ENCODE data around the gene SETBP1. TPM values are rescaled to one million over a fixed set of nuclear protein-coding genes. Genes with fewer than 3 reads are reported as not detected.
A peak's percentile ranks its signal among the peaks of the same experiment; 100 is the strongest.

Gene SETBP1
- polyA plus RNA-seq, 1 donor from 2014 or later, result 16.8 TPM

DNA sequence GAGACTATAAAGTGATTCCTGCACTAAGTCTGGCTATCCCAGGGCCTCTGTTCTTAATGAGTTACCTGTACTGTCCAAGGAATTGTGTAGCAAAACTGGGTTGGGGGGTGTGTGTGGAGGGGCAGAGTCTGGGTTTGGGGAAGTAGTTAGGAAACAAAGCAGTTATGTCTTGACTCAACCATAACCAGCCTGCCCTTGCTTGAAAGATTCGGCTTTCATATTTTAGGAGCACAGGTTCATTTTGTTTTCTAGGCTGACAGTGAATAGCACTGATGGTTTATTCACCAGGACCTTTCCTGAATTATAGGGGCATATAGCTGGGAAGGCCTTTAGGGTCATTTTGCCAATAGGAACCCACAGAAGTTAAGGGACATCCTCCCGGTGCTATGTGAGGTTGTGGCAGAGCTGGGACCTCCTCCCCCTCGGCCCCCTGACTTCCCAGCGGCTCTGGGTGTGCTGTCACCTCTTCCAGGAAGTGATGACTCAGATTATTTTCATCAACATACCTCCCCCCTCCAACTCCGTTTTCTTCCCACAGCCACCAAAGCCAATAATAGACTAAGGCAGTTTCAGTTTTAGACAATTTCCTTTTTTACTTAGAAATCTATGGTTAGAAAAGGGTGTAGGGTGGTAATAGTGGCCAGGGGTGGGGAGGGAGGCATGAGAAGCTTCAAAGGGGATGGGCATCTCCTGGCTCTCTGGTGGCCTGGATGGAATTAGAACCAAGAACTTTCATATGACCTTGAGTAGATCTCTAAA, 44.8 kb downstream of the SETBP1 start:
- Mint-ChIP-seq H3K36me3 (peaks cover 4% of the 10 kb centered on the region), H3K4me1 (peaks cover 70 to 92% (median 92%) of the 10 kb centered on the region in 3 donors), H3K9me3 (no peaks in the 10 kb centered on the region), H3K4me3 (peak overlapping the region; percentile 47 to 89 (median 64)), H3K27me3 (no peaks in the 10 kb centered on the region), H3K27ac (peak overlapping the region; percentile 92 to 97 (median 93))

DNA sequence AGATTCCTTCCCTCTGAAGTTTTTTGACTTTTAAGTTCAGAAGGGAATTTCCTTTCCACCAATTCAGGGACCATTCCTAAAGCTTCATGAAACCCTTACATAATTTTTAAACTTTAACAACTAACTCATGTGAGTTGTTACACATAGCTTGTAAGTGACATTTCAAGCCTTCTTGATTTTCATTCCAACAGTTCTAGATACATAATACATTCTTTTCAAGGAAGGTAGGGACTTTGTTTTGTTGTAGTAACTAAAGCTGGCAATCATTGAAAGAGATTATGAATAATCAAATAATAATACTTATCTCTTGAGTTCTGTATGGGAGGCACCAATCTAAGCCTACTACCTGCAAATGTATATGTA, 45.4 kb downstream of the SETBP1 start:
- H3K4me3 Mint-ChIP-seq, result peak overlapping the region; percentile 47 to 89 (median 64)
- H3K36me3 Mint-ChIP-seq, result peaks cover 4% of the 10 kb centered on the region
- no peaks in the 10 kb centered on the region for H3K27me3 Mint-ChIP-seq
- peak overlapping the region; percentile 92 to 97 (median 93) for H3K27ac Mint-ChIP-seq
- H3K4me1 Mint-ChIP-seq, result peaks cover 74 to 93% (median 93%) of the 10 kb centered on the region in 3 donors
- H3K9me3 Mint-ChIP-seq, result no peaks in the 10 kb centered on the region

DNA sequence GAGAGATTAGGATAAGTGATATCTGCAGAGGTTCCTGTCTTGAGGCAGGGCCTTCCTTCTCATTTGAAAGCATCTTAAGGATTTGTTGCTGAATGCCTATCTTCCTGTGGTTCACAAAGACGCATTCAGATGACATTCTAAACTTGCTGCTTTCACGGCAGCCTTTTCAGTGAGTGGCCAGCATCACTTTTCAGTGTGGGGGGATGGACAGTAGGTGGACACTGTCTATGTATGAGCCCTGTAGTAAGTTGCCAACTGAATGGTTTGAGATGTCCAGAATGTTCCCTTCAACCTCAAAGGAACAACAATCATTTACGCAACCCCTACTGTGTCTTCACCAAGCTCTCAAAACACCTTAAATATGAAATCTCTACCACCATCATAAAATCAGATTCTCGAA, 46.6 kb downstream of the SETBP1 start:
- Mint-ChIP-seq H3K27ac (peak overlapping the region; percentile 24 to 93 (median 87)), H3K36me3 (peaks cover 11% of the 10 kb centered on the region), H3K4me1 (peaks cover 72 to 95% (median 94%) of the 10 kb centered on the region in 3 donors), H3K27me3 (no peaks in the 10 kb centered on the region), H3K9me3 (no peaks in the 10 kb centered on the region), H3K4me3 (peak overlapping the region in 1 of 4 donors; percentile 54)

DNA sequence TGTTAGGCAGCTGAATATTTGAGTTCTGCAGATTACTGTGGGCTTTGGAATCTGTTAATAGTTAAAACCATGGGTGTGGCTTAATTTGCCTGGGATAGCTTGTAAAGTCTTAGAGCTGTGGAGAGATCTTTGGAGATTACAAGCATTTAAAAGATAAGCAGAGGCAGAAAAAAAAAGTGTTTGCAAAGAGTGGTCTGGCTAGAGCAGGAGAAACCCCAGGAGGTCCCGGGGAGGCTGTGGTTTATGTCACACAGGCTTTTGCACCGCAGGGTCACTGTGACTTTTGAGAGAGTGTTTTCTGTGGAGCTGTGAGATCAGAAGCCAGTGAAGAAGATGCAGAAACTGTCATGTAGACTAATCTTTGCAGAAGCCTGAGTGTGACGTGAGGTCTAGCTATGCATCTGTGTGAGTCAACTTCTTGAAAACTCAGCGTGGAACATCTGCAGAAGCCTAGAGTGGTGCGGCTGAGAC, 49.0 kb downstream of the SETBP1 start:
- Mint-ChIP-seq H3K36me3 (peaks cover 14% of the 10 kb centered on the region), H3K27ac (peak overlapping the region; percentile 23 to 97 (median 69)), H3K4me3 (peak overlapping the region in 3 of 4 donors; percentile 7 to 83 (median 48)), H3K27me3 (no peaks in the 10 kb centered on the region), H3K9me3 (no peaks in the 10 kb centered on the region), H3K4me1 (peaks cover 61 to 95% (median 94%) of the 10 kb centered on the region in 3 donors)

DNA sequence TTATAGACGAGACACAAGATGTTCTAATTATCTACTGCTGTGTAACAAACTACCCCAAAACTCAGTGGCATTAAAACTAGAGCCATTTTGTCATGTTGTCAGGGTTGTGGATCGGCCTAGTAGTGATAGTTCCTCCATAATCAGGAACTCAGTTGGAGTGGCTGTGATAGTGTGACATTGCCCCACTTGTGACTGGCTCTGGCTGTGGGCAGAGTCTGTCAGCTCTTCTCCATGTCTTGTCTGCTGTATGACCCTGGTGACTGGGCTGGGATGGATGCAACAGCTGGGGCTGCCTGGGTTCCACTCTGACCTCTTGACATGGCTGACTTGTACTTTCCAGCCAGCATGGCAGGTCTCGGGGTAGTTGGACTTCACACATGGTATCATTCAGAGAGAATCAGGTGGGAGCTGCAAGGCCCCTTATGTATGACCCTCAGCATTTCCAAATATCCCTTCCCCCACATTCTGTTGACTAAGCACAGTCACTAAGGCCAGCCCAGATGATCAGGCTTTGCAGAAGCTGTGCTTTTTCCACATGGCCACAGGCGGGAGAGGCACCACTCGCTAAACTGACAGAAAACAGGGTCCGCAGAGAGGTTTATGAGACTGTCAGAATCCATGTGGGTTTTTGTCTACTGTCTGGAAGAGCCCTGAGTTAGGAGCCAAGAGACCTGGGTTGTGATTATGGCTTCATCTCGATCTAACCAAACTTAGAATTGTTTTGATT, 50.3 kb downstream of the SETBP1 start:
- Mint-ChIP-seq H3K4me3 (peak overlapping the region; percentile 32 to 88 (median 62)), H3K36me3 (peaks cover 14% of the 10 kb centered on the region), H3K27ac (peak overlapping the region; percentile 93 to 97 (median 96))

DNA sequence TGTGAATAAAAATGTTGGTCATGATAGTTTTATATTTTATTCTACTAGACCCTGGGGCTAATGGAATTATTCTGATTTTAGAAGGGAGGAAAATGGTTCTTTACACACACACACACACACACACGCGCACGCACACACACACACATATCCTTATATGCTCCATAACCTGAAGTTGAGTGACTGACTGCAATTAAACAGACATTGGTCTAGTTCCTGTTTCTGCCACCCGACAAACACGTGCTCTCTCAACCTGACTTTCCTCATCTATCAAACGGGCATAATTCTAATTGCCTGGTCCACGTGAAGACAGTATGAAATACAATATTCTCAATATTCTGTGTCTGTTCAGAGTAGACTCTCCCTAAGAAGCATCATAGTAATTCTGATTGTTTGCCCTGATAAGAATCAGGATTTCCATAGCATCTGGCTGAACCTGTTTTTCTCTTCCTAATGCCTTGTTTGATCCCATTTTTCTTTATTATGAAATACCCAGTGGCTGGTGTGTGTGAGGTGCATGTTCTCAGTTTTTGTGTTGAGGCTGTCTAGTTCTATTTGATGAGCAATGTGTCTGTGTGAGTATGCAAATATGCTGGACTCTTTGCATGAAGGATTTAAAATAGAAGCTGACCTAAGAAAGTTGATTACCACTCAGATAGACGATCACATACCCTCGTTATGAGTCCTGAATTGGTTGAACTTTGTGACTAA, 51.0 kb downstream of the SETBP1 start:
- H3K9me3 Mint-ChIP-seq, result no peaks in the 10 kb centered on the region
- H3K27me3 Mint-ChIP-seq, result no peaks in the 10 kb centered on the region
- H3K4me1 Mint-ChIP-seq, result peaks cover 52 to 91% (median 88%) of the 10 kb centered on the region in 3 donors
- peaks cover 14% of the 10 kb centered on the region for H3K36me3 Mint-ChIP-seq
- H3K4me3 Mint-ChIP-seq, result peak overlapping the region; percentile 32 to 88 (median 62)
- H3K27ac Mint-ChIP-seq, result peak overlapping the region; percentile 93 to 97 (median 96)

More for the DNA sequence above, 50.3 kb downstream of the SETBP1 start:
- H3K4me1 Mint-ChIP-seq, result peaks cover 57 to 94% (median 94%) of the 10 kb centered on the region in 3 donors
- H3K9me3 Mint-ChIP-seq, result no peaks in the 10 kb centered on the region
- H3K27me3 Mint-ChIP-seq, result no peaks in the 10 kb centered on the region

DNA sequence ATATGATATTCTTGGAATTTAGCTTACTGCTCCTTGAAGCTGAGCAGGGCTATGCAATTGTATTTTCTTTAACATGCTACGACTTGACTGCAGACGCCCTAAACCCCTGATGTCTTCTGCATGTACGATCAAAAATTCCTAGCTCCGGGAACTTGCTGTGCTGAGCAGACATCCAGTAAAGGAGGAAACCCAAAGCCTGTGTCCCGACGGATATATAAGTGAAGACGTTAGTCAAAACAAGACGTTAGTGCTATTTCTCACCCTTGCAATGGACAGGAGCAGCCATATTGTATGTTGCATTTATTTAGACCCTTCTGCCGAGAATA, 51.5 kb downstream of the SETBP1 start:
- peak overlapping the region; percentile 93 to 97 (median 96) for H3K27ac Mint-ChIP-seq
- H3K36me3 Mint-ChIP-seq, result peaks cover 14% of the 10 kb centered on the region
- H3K9me3 Mint-ChIP-seq, result no peaks in the 10 kb centered on the region
- no peaks in the 10 kb centered on the region for H3K27me3 Mint-ChIP-seq
- peak overlapping the region; percentile 32 to 88 (median 62) for H3K4me3 Mint-ChIP-seq
- peaks cover 52 to 90% (median 89%) of the 10 kb centered on the region in 3 donors for H3K4me1 Mint-ChIP-seq

DNA sequence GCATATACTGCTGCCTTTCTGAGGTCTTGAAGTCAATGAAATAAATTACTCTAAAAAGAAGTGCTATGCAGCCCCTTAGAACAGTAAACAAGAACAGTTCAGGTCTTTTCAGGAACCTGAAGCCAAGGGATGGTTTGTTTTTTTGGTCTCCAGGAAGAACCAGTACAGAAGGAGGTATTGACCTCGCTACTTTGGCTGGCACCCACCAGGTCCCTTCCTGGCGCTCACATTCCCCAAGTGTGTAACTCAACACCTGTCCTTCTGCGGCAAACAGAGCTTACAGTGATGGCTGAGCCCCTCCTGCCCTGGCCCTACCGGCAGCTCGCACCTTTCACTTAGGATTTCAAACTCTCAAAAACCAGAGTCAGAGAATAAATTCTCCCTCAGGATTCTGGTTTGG, 51.9 kb downstream of the SETBP1 start:
- peak overlapping the region; percentile 32 to 88 (median 53) for H3K4me3 Mint-ChIP-seq

DNA sequence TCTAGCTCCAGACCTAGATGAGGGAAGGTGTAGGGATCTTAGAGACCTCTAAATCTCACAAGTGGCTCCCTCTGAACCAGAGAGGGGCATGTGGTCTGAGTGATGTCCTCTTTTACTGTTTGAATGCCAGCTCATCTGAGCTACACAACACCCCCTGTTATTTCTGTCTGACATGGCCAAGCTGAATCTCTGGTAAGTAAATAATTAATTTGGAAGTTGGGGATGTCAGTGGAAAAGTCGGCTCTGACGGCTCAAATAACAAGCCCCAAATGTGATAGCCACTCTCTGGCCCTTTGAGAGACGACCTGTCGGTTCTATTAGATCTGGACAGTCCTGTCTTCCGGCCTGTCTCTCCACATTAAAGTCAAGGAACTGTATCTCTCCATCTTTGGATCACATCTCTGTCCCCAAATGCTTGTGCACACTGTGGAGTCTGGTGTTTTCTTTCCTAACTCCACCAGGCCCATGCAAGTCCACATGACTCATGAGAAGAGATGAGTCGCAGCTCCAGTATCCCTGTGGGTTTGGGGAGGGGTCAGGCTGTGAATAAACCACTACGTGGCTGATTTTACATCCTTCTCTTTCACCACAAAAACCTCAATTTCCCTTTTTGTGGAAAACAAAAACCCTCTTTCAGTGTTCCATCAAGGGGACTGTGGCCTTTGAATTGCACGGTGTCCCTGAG, 52.5 kb downstream of the SETBP1 start:
- Mint-ChIP-seq H3K27me3 (no peaks in the 10 kb centered on the region), H3K9me3 (no peaks in the 10 kb centered on the region), H3K4me3 (peak overlapping the region in 2 of 4 donors; percentile 58 to 88), H3K27ac (peak overlapping the region in 1 of 3 donors; percentile 22), H3K4me1 (peaks cover 52 to 85% (median 83%) of the 10 kb centered on the region in 3 donors), H3K36me3 (peaks cover 17% of the 10 kb centered on the region)

More for the DNA sequence above, 51.9 kb downstream of the SETBP1 start:
- Mint-ChIP-seq H3K9me3 (no peaks in the 10 kb centered on the region), H3K36me3 (peaks cover 14% of the 10 kb centered on the region), H3K27me3 (no peaks in the 10 kb centered on the region), H3K4me1 (peaks cover 52 to 87% (median 85%) of the 10 kb centered on the region in 3 donors), H3K27ac (peak overlapping the region in 2 of 3 donors; percentile 93 to 96)

DNA sequence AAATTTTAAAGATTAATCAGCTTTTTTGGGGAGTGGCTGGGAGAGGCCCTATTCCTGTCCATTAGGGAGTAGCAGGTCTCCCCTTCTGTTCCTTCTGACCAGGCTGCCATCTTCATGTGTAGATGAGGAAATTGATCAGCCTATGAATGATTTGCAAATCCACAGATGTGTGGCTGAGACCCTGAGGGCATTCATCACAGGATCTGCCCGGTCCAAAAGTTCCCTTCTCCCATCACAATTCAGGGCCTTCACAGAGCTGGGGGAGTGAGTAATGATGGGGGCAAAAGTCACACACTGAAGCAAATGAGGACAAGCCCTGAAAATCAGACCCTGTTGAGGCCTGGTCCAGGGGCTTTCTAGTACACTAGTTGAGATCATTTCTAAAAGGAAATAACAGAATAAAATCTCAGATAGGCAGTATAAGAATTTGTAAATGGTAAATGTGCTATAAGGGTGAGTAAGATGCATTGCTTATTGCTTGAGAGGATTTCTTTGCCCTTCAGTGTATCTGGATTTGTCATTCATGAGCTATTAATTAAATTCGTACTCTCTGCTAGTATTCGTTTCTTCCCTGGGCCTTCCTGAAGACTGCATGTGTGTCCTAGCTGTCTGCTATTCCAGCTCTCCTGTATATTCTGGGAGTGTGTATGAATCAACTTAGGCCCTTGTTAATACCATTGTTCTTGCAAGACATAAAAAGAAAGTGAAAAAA, 53.2 kb downstream of the SETBP1 start:
- Mint-ChIP-seq H3K36me3 (peaks cover 13% of the 10 kb centered on the region), H3K27ac (no peak overlapping the region), H3K4me1 (peaks cover 52 to 82% (median 77%) of the 10 kb centered on the region in 3 donors), H3K27me3 (no peaks in the 10 kb centered on the region), H3K9me3 (no peaks in the 10 kb centered on the region), H3K4me3 (peak overlapping the region in 1 of 4 donors; percentile 88)

DNA sequence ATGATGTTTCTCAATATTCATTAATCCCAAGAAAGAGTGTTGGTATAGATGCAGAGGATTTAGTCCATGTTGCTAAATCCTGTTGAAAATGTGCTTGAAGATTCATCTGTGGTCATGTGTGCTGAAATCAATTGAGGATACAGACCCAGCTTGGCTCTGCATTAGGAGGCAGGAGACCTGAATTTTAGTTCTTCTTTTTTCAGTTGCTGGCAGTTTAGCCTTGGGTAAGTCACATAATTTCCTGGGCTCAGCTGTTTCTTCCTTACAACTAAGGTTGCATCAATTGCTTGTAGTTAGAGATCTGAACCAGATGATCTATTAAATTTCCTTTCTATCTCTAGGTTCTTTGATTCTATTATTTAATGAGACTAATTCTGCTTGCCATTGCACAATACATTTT, 54.4 kb downstream of the SETBP1 start:
- peaks cover 43 to 79% (median 74%) of the 10 kb centered on the region in 3 donors for H3K4me1 Mint-ChIP-seq
- no peak overlapping the region for H3K4me3 Mint-ChIP-seq
- no peaks in the 10 kb centered on the region for H3K9me3 Mint-ChIP-seq
- peak overlapping the region in 1 of 3 donors; percentile 18 for H3K27ac Mint-ChIP-seq
- H3K36me3 Mint-ChIP-seq, result peaks cover 19% of the 10 kb centered on the region
- H3K27me3 Mint-ChIP-seq, result no peaks in the 10 kb centered on the region

DNA sequence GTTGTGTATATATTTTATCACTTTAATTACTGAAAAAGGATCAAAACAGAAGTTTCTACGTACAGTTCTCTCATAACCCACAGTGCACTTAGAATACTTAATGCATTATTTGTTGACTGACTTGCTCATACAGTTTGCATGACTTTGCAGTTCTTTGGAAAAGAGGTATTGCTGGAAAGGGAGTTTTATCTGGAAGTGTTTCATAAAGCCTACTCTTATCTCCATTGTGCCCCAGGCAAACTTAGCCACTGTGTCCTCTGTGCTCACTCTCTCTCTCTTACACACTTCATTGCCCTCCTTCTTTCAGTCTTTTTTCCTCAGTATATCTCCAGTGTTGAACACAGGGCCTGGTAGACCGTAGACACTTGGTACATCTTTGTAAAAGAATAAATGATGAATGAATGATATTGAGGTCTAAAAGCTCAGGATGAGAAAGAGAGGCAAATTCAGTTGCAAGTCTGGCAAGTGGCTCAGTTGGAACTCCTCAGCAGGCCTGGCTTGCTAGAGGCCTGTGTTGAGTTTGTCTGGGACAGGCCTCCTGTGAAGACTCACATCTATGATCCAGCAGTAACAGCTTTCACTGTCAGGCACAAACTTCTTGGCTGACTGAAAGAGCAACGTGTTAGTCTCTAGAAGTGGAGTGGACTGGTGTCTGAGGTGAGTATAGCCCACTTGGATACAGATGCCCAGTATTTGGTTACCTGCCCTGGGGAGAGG, 56.1 kb downstream of the SETBP1 start:
- Mint-ChIP-seq H3K27me3 (no peaks in the 10 kb centered on the region), H3K9me3 (no peaks in the 10 kb centered on the region), H3K36me3 (peaks cover 22% of the 10 kb centered on the region), H3K27ac (no peak overlapping the region), H3K4me1 (peaks cover 37 to 74% (median 58%) of the 10 kb centered on the region in 3 donors), H3K4me3 (no peak overlapping the region)

DNA sequence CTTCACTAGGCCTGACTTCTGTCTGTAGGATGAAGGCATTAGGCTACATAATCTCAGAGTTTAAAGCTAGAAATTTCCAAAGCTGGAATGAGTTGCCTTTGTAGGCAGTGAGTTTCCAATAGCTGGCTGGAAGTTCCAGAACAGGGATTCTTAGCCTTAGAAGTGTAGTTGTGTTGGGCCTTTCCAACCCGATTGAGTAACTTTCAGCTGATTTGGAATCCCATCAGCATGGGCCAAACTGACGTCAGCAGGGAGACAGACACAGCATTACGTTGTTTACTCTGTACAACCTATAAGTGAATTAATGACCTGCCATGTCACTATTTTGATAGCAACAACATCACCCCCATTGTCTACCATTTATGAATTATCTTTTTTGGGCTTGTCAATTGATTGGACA, 56.9 kb downstream of the SETBP1 start:
- Mint-ChIP-seq H3K27ac (peak overlapping the region in 1 of 3 donors; percentile 43), H3K4me3 (no peak overlapping the region), H3K9me3 (no peaks in the 10 kb centered on the region), H3K36me3 (peaks cover 21% of the 10 kb centered on the region), H3K4me1 (peaks cover 34 to 74% (median 57%) of the 10 kb centered on the region in 3 donors), H3K27me3 (no peaks in the 10 kb centered on the region)

All from IgD-negative memory B cell (primary cell).